HCT116 (cell line): ENCODE results near the gene FAM136A. TPM values are rescaled to one million over a fixed set of nuclear protein-coding genes. Genes with fewer than 3 reads are reported as not detected.

ENCODE experiments used
- ATAC-seq: fragments of 200-7000 bp; cut with Tn5 transposase; 2 replicates; pipeline ENCODE4 v1.9.1; 2020; ENCODE audit warnings: mild to moderate bottlenecking, moderate library complexity
- BruUV-seq: library from RNA; stranded (reverse); fragments of 400-500 nt; replicated peaks from 2 replicates; lab custom pipeline; 2021; lab: Mats Ljungman, UMichigan
- CTCF ChIA-PET: fragments of 300-600 bp; sonication (Branson Sonifier 250); formaldehyde crosslinking; loops from one replicate; lab custom pipeline; 2021; ENCODE audit warnings: antibody characterized with exemption; lab: Charles Lee
- POLR2A ChIA-PET: fragments of 300-600, 350-600 bp; sonication (Branson Sonifier 250); formaldehyde crosslinking; loops from one replicate; lab custom pipeline; 2021; ENCODE audit warnings: antibody characterized with exemption; lab: Charles Lee
- RAD21 ChIA-PET, 2 experiments: fragments of 300-600 bp; sonication (Branson Sonifier 250); formaldehyde crosslinking; loops; one replicate each; lab custom pipeline; 2023; ENCODE audit warnings: low total read pairs in 2 of 2; ENCODE audit not compliant: uncharacterized antibody in 2 of 2, unreplicated experiment in 2 of 2, low non-redundant PET in 1 of 2; lab: Charles Lee
- DNase-seq: peaks from one replicate; pipeline ENCODE4 v3.0.0-alpha.2; 2010; ENCODE audit warnings: low read depth, low spot score
- H2AFZ ChIP-seq: fragments of 200-600 bp; shearing (Covaris generic), sonication (generic); 2 replicates; pipeline ENCODE4 v1.6.1; 2017; ENCODE audit warnings: low read depth, mixed run types, mixed read lengths, antibody characterized with exemption, low read length; ENCODE audit not compliant: poor library complexity, severe bottlenecking
- H3K27ac ChIP-seq: 2 replicates; pipeline ENCODE4 v1.5.1; 2012; ENCODE audit warnings: low read depth, low read length
- H3K27me3 ChIP-seq: fragments of 200-600 bp; sonication (generic); 2 replicates; pipeline ENCODE4 v1.6.1; 2016; ENCODE audit warnings: mixed run types, low read length, mixed read lengths; ENCODE audit not compliant: insufficient read depth
- H3K36me3 ChIP-seq, 2 experiments: fragments of 200-500 bp in 1 of 2; fragments of 200-600 bp in 1 of 2; sonication (Bioruptor generic) in 1 of 2; sonication (generic) in 1 of 2; 2 replicates each; pipeline versions ENCODE4 v1.5.1 to v1.6.1; 2014 to 2016; ENCODE audit warnings: low read length in 2 of 2, inconsistent platforms in 1 of 2, mixed read lengths in 1 of 2, mixed run types in 1 of 2; ENCODE audit not compliant: insufficient read depth in 2 of 2, control insufficient read depth in 1 of 2
- H3K4me1 ChIP-seq, 2 experiments: fragments of 200-600 bp in 1 of 2; sonication (generic) in 1 of 2; 2 replicates each; pipeline versions ENCODE4 v1.5.1 to v1.6.1; 2012 to 2017; ENCODE audit warnings: low read length in 2 of 2, inconsistent platforms in 1 of 2, mild to moderate bottlenecking in 1 of 2, mixed read lengths in 1 of 2, mixed run types in 1 of 2, moderate library complexity in 1 of 2; ENCODE audit not compliant: insufficient read depth in 2 of 2, control insufficient read depth in 1 of 2
- H3K4me2 ChIP-seq: fragments of 200-600 bp; sonication (generic); 2 replicates; pipeline ENCODE4 v1.6.1; 2017; ENCODE audit warnings: mixed run types, low read length, mixed read lengths
- H3K4me3 ChIP-seq, 2 experiments: fragments of 200-600 bp in 1 of 2; sonication (generic) in 1 of 2; replicated peaks in 1 of 2; 2 replicates each; pipeline ENCODE4 v1.5.1; 2011 to 2016; ENCODE audit warnings: low read length in 2 of 2, control low read depth in 1 of 2, low read depth in 1 of 2, mild to moderate bottlenecking in 1 of 2, mixed read lengths in 1 of 2, mixed run types in 1 of 2
- H3K79me2 ChIP-seq: fragments of 200-600 bp; sonication (generic); 2 replicates; pipeline ENCODE4 v1.6.1; 2017; ENCODE audit warnings: mild to moderate bottlenecking, mixed run types, low read length, moderate library complexity, mixed read lengths; ENCODE audit not compliant: insufficient read depth
- H3K9ac ChIP-seq: fragments of 200-600 bp; sonication (generic); 2 replicates; pipeline ENCODE4 v1.6.1; 2016; ENCODE audit warnings: low read length, mixed read lengths
- H3K9me2 ChIP-seq: fragments of 200-600 bp; sonication (generic), shearing (Covaris generic); 2 replicates; pipeline ENCODE4 v1.6.1; 2017; ENCODE audit warnings: mixed run types, mild to moderate bottlenecking, moderate library complexity; ENCODE audit not compliant: insufficient read depth
- H3K9me3 ChIP-seq, 2 experiments: fragments of 200-500 bp in 1 of 2; fragments of 200-600 bp in 1 of 2; sonication (Bioruptor generic) in 1 of 2; sonication (generic) in 1 of 2; 2 replicates each; pipeline ENCODE4 v1.6.1; 2014 to 2017; ENCODE audit warnings: low read length in 2 of 2, mixed read lengths in 2 of 2, inconsistent platforms in 1 of 2, low read depth in 1 of 2, mild to moderate bottlenecking in 1 of 2, mixed run types in 1 of 2, moderate library complexity in 1 of 2; ENCODE audit not compliant: control insufficient read depth in 1 of 2, insufficient read depth in 1 of 2
- H4K20me1 ChIP-seq: fragments of 200-600 bp; sonication (generic), shearing (Covaris generic); 2 replicates; pipeline ENCODE4 v1.6.1; 2017; ENCODE audit warnings: mixed run types, mild to moderate bottlenecking, moderate library complexity; ENCODE audit not compliant: insufficient read depth
- ATF3 ChIP-seq: IDR thresholded peaks from 2 replicates; pipeline ENCODE4 v1.6.1; 2012
- CBX3 ChIP-seq: IDR thresholded peaks from 2 replicates; pipeline ENCODE4 v1.6.1; 2012; ENCODE audit warnings: low read depth
- EGR1 ChIP-seq: IDR thresholded peaks from 2 replicates; pipeline ENCODE4 v1.6.1; 2012; ENCODE audit warnings: low read depth
- ELF1 ChIP-seq: IDR thresholded peaks from 2 replicates; pipeline ENCODE4 v1.6.1; 2012; ENCODE audit warnings: low read depth, borderline replicate concordance
- EZH2phosphoT487 ChIP-seq: fragments of 200-600 bp; IDR thresholded peaks from 2 replicates; pipeline ENCODE4 v1.6.1; 2018; ENCODE audit warnings: antibody characterized with exemption, borderline replicate concordance
- JUND ChIP-seq: IDR thresholded peaks from 2 replicates; pipeline ENCODE4 v1.6.1; 2012
- POLR2A ChIP-seq: IDR thresholded peaks from 2 replicates; pipeline ENCODE4 v1.7.0; 2011; ENCODE audit warnings: borderline replicate concordance; ENCODE audit not compliant: insufficient read depth, insufficient read length; ENCODE audit errors: extremely low read depth
- SIN3A ChIP-seq: IDR thresholded peaks from 2 replicates; pipeline ENCODE4 v1.6.1; 2012; ENCODE audit warnings: low read depth
- SP1 ChIP-seq: IDR thresholded peaks from 2 replicates; pipeline ENCODE4 v1.6.1; 2012; ENCODE audit warnings: low read depth
- YY1 ChIP-seq: IDR thresholded peaks from 2 replicates; pipeline ENCODE4 v1.6.1; 2011; ENCODE audit warnings: low read length, low read depth, moderate library complexity, mild to moderate bottlenecking; ENCODE audit not compliant: insufficient replicate concordance; ENCODE audit errors: extremely low read depth
- ZBTB33 ChIP-seq: IDR thresholded peaks from 2 replicates; pipeline ENCODE4 v1.6.1; 2011; ENCODE audit warnings: mild to moderate bottlenecking, low read length, moderate library complexity; ENCODE audit not compliant: insufficient replicate concordance; ENCODE audit errors: extremely low read depth
- ZNF274 ChIP-seq: fragments of 200-500 bp; sonication (Bioruptor generic); IDR thresholded peaks from 2 replicates; pipeline ENCODE4 v1.6.1; 2014; ENCODE audit warnings: mild to moderate bottlenecking, low read depth, low read length, inconsistent platforms
- intact Hi-C: fragments of 100-400 bp; cut with micrococcal nuclease; formaldehyde crosslinking; loops from 2 replicates; pipeline ENCODE4 v1.10.0; 2022
- total RNA-seq: library from RNA; stranded (reverse); gene quantifications from one replicate; pipeline ENCODE4 v1.2.1, GENCODE V29; 2021; ENCODE audit not compliant: unreplicated experiment

Gene FAM136A
- total RNA-seq, 1 experiment from 2014 or later: 83.0 TPM

GRCh38 chr2:70312560-70312959 lies 10.7 kb upstream of the FAM136A start:
- Histone ChIP-seq H3K27me3 (no peaks in the 10 kb centered on the region), H3K27ac (no peak overlapping the region), H3K9me3 (no peaks in the 10 kb centered on the region), H3K36me3 (no peaks in the 10 kb centered on the region), H4K20me1 (no peaks in the 10 kb centered on the region), H3K4me2 (no peak overlapping the region), H3K9me2 (no peaks in the 10 kb centered on the region), H3K79me2 (no peaks in the 10 kb centered on the region), H2AFZ (no peak overlapping the region), H3K4me3 (no peak overlapping the region)
- no peak for DNase-seq
- ChIA-PET RAD21 (no interaction called here), CTCF (interaction anchor here (2.2 kb wide), 1 partner anchor 9 kb away, joined by 11 read pairs; no protein-coding TSS in a partner anchor), POLR2A (no interaction called here)
- ATAC-seq: no peak
- intact Hi-C loops: no loop called here
- no peak for TF ChIP-seq EZH2phosphoT487
- no peak for TF ChIP-seq ZNF274
- no peak for TF ChIP-seq ZBTB33
- no peak for TF ChIP-seq YY1
- TF ChIP-seq EGR1: no peak
- TF ChIP-seq CBX3: no peak
- TF ChIP-seq JUND: no peak
- TF ChIP-seq SP1: no peak
- TF ChIP-seq SIN3A: no peak
- TF ChIP-seq ELF1: no peak
- no peak for TF ChIP-seq POLR2A
- TF ChIP-seq ATF3: no peak
- TF ChIP-seq, all 23 proteins: peak for 0
- H3K4me1 ChIP-seq: no peaks in the 10 kb centered on the region
- no peak overlapping the region for H3K9ac ChIP-seq
- BruUV-seq: no TSS peak
